Stimulated activated naive CD8-positive, alpha-beta T cell treated with anti-CD3 and anti-CD28 coated beads, Interleukin-15, Interleukin-2, amounts not matched to agents 100 ng/mL and 50 ng/mL, for 24 hours (primary cell): Measurements from ENCODE around the gene BAHCC1.

Source experiments
- H3K27ac Mint-ChIP-seq: one replicate; pipeline ENCODE4 v1.8.0; 2021; ENCODE audit warnings: mild to moderate bottlenecking, mixed read lengths
- H3K27me3 Mint-ChIP-seq: one replicate; pipeline ENCODE4 v1.8.0; 2021; ENCODE audit warnings: mixed read lengths
- H3K36me3 Mint-ChIP-seq: one replicate; pipeline ENCODE4 v1.8.0; 2021; ENCODE audit warnings: low read depth, mixed read lengths
- H3K4me1 Mint-ChIP-seq: one replicate; pipeline ENCODE4 v1.8.0; 2021; ENCODE audit warnings: low read depth, mixed read lengths
- H3K4me3 Mint-ChIP-seq: one replicate; pipeline ENCODE4 v1.8.0; 2021; ENCODE audit warnings: mild to moderate bottlenecking, mixed read lengths
- H3K9me3 Mint-ChIP-seq: one replicate; pipeline ENCODE4 v1.8.0; 2021; ENCODE audit warnings: mixed read lengths

The BAHCC1 gene

GRCh38 chr17:81396722-81397313 lies 1.6 kb downstream of the BAHCC1 start:
- H3K27me3 Mint-ChIP-seq: peaks cover 58% of the 10 kb centered on the region
- no peaks in the 10 kb centered on the region for H3K36me3 Mint-ChIP-seq
- no peak overlapping the region for H3K27ac Mint-ChIP-seq
- H3K4me3 Mint-ChIP-seq: peak overlapping the region; percentile 43
- no peaks in the 10 kb centered on the region for H3K9me3 Mint-ChIP-seq
- H3K4me1 Mint-ChIP-seq: peaks cover 33% of the 10 kb centered on the region

GRCh38 chr17:81397314-81398175 lies 2.3 kb downstream of the BAHCC1 start:
- H3K27me3 Mint-ChIP-seq: peaks cover 58% of the 10 kb centered on the region
- H3K36me3 Mint-ChIP-seq: no peaks in the 10 kb centered on the region
- H3K4me1 Mint-ChIP-seq: peaks cover 36% of the 10 kb centered on the region
- H3K4me3 Mint-ChIP-seq: peak overlapping the region; percentile 60
- H3K9me3 Mint-ChIP-seq: no peaks in the 10 kb centered on the region
- peak overlapping the region; percentile 21 for H3K27ac Mint-ChIP-seq

- Mint-ChIP-seq H3K27me3 (peaks cover 61% of the 10 kb centered on the region), H3K36me3 (no peaks in the 10 kb centered on the region), H3K4me3 (peak overlapping the region; percentile 75), H3K27ac (peak overlapping the region; percentile 21), H3K9me3 (no peaks in the 10 kb centered on the region), H3K4me1 (peaks cover 36% of the 10 kb centered on the region)
These were observed 3.0 kb downstream of the BAHCC1 start for GRCh38 chr17:81398176-81398831.

GRCh38 chr17:81398832-81399411 lies 3.7 kb downstream of the BAHCC1 start:
- Mint-ChIP-seq H3K4me3 (peak overlapping the region; percentile 75), H3K27ac (peak overlapping the region; percentile 74), H3K36me3 (no peaks in the 10 kb centered on the region), H3K9me3 (no peaks in the 10 kb centered on the region), H3K27me3 (peaks cover 66% of the 10 kb centered on the region), H3K4me1 (peaks cover 35% of the 10 kb centered on the region)

GRCh38 chr17:81399481-81400153 lies 4.4 kb downstream of the BAHCC1 start:
- H3K4me3 Mint-ChIP-seq: no peak overlapping the region
- no peak overlapping the region for H3K27ac Mint-ChIP-seq
- H3K36me3 Mint-ChIP-seq: no peaks in the 10 kb centered on the region
- peaks cover 28% of the 10 kb centered on the region for H3K4me1 Mint-ChIP-seq
- peaks cover 66% of the 10 kb centered on the region for H3K27me3 Mint-ChIP-seq
- no peaks in the 10 kb centered on the region for H3K9me3 Mint-ChIP-seq

- peaks cover 22% of the 10 kb centered on the region for H3K4me1 Mint-ChIP-seq
- peaks cover 62% of the 10 kb centered on the region for H3K27me3 Mint-ChIP-seq
- H3K9me3 Mint-ChIP-seq: no peaks in the 10 kb centered on the region
- H3K4me3 Mint-ChIP-seq: peak overlapping the region; percentile 68
- no peak overlapping the region for H3K27ac Mint-ChIP-seq
- H3K36me3 Mint-ChIP-seq: no peaks in the 10 kb centered on the region
These were observed 5.1 kb downstream of the BAHCC1 start for GRCh38 chr17:81400154-81400977.

GRCh38 chr17:81400996-81401722 lies 5.9 kb downstream of the BAHCC1 start:
- H3K4me1 Mint-ChIP-seq: peaks cover 21% of the 10 kb centered on the region
- no peaks in the 10 kb centered on the region for H3K9me3 Mint-ChIP-seq
- peaks cover 68% of the 10 kb centered on the region for H3K27me3 Mint-ChIP-seq
- H3K27ac Mint-ChIP-seq: no peak overlapping the region
- H3K4me3 Mint-ChIP-seq: no peak overlapping the region
- no peaks in the 10 kb centered on the region for H3K36me3 Mint-ChIP-seq

- peaks cover 21% of the 10 kb centered on the region for H3K4me1 Mint-ChIP-seq
- no peak overlapping the region for H3K27ac Mint-ChIP-seq
- H3K4me3 Mint-ChIP-seq: no peak overlapping the region
- no peaks in the 10 kb centered on the region for H3K36me3 Mint-ChIP-seq
- peaks cover 68% of the 10 kb centered on the region for H3K27me3 Mint-ChIP-seq
- no peaks in the 10 kb centered on the region for H3K9me3 Mint-ChIP-seq
These were observed 6.7 kb downstream of the BAHCC1 start for GRCh38 chr17:81401723-81402529.

- Mint-ChIP-seq H3K27me3 (peaks cover 68% of the 10 kb centered on the region), H3K36me3 (no peaks in the 10 kb centered on the region), H3K4me1 (peaks cover 21% of the 10 kb centered on the region), H3K9me3 (no peaks in the 10 kb centered on the region), H3K4me3 (no peak overlapping the region), H3K27ac (no peak overlapping the region)
These were observed 7.3 kb downstream of the BAHCC1 start for GRCh38 chr17:81402530-81402941.

GRCh38 chr17:81402981-81403467 lies 7.8 kb downstream of the BAHCC1 start:
- no peak overlapping the region for H3K27ac Mint-ChIP-seq
- no peak overlapping the region for H3K4me3 Mint-ChIP-seq
- H3K9me3 Mint-ChIP-seq: no peaks in the 10 kb centered on the region
- peaks cover 63% of the 10 kb centered on the region for H3K27me3 Mint-ChIP-seq
- no peaks in the 10 kb centered on the region for H3K36me3 Mint-ChIP-seq
- H3K4me1 Mint-ChIP-seq: peaks cover 16% of the 10 kb centered on the region

- Mint-ChIP-seq H3K27me3 (peaks cover 64% of the 10 kb centered on the region), H3K9me3 (no peaks in the 10 kb centered on the region), H3K27ac (no peak overlapping the region), H3K4me3 (no peak overlapping the region), H3K36me3 (no peaks in the 10 kb centered on the region), H3K4me1 (peaks cover 11% of the 10 kb centered on the region)
These were observed 8.6 kb downstream of the BAHCC1 start for GRCh38 chr17:81403671-81404534.

GRCh38 chr17:81404558-81405165 lies 9.4 kb downstream of the BAHCC1 start:
- H3K9me3 Mint-ChIP-seq: no peaks in the 10 kb centered on the region
- no peak overlapping the region for H3K27ac Mint-ChIP-seq
- peaks cover 9% of the 10 kb centered on the region for H3K4me1 Mint-ChIP-seq

More at GRCh38 chr17:81404558-81405165, 9.4 kb downstream of the BAHCC1 start:
- Mint-ChIP-seq H3K27me3 (peaks cover 64% of the 10 kb centered on the region), H3K4me3 (no peak overlapping the region), H3K36me3 (no peaks in the 10 kb centered on the region)
